HepG2 (cell line): ENCODE data around the gene LRRN4CL. TPM values are rescaled to one million over a fixed set of nuclear protein-coding genes. Genes with fewer than 3 reads are reported as not detected.
A peak's percentile ranks its signal among the peaks of the same experiment; 100 is the strongest.

Experiments used
- CBX2 ChIP-seq, 2 experiments: fragments of 200-600 bp in 1 of 2; sonication (generic); formaldehyde crosslinking in 1 of 2; IDR thresholded peaks; 2 replicates each; pipeline versions ENCODE4 v1.7.0 to v1.8.1; 2018 to 2022; ENCODE audit warnings: low read depth in 2 of 2, low read length in 1 of 2, mild to moderate bottlenecking in 1 of 2, missing genetic modification reagents in 1 of 2
- DDIT3 ChIP-seq: sonication (generic); formaldehyde crosslinking; IDR thresholded peaks from 2 replicates; pipeline ENCODE4 v1.4.0; 2020; ENCODE audit warnings: mild to moderate bottlenecking, missing genetic modification reagents
- FOXA3 ChIP-seq: IDR thresholded peaks from 2 replicates; pipeline ENCODE4 v1.6.1; 2016; ENCODE audit warnings: missing genetic modification reagents, missing compliant biosample characterization
- KDM4B ChIP-seq: sonication (generic); formaldehyde crosslinking; IDR thresholded peaks from 2 replicates; pipeline ENCODE4 v1.4.0; 2020; ENCODE audit warnings: missing genetic modification reagents
- MAX ChIP-seq: IDR thresholded peaks from 2 replicates; pipeline ENCODE4 v1.6.1; 2012; ENCODE audit warnings: inconsistent platforms
- MEF2D ChIP-seq: sonication (generic); formaldehyde crosslinking; IDR thresholded peaks from 2 replicates; pipeline ENCODE4 v1.5.1; 2020; ENCODE audit warnings: mild to moderate bottlenecking, missing genetic modification reagents
- NRL ChIP-seq: sonication (generic); formaldehyde crosslinking; IDR thresholded peaks from 2 replicates; pipeline ENCODE4 v1.5.0; 2020; ENCODE audit warnings: missing genetic modification reagents, mild to moderate bottlenecking, moderate library complexity, borderline replicate concordance
- PCBP1 ChIP-seq: fragments of 200-400 bp; formaldehyde crosslinking; IDR thresholded peaks from 2 replicates; pipeline ENCODE4 v1.6.1; 2017; ENCODE audit warnings: mild to moderate bottlenecking, low read depth, low read length, borderline replicate concordance
- POLR2G ChIP-seq: fragments of 200-400 bp; formaldehyde crosslinking; IDR thresholded peaks from 2 replicates; pipeline ENCODE4 v1.6.1; 2018; ENCODE audit warnings: mild to moderate bottlenecking, low read depth, low read length, moderate library complexity
- TEAD3 ChIP-seq: optimal IDR thresholded peaks from 2 replicates; pipeline ENCODE3; 2016; ENCODE audit warnings: borderline replicate concordance
- ZBTB34 ChIP-seq: sonication (generic); formaldehyde crosslinking; IDR thresholded peaks from 2 replicates; pipeline ENCODE4 v1.8.0; 2022; ENCODE audit warnings: mild to moderate bottlenecking, missing genetic modification reagents
- ZFP37 ChIP-seq: sonication (generic); formaldehyde crosslinking; IDR thresholded peaks from 2 replicates; pipeline ENCODE4 v1.4.0; 2020; ENCODE audit warnings: missing genetic modification reagents, borderline replicate concordance
- ZNF10 ChIP-seq: sonication (generic); formaldehyde crosslinking; IDR thresholded peaks from 2 replicates; pipeline ENCODE4 v1.4.0; 2020; ENCODE audit warnings: mild to moderate bottlenecking, low read depth, missing genetic modification reagents, borderline replicate concordance
- ZNF230 ChIP-seq: sonication (generic); formaldehyde crosslinking; IDR thresholded peaks from 2 replicates; pipeline ENCODE4 v1.4.0; 2020; ENCODE audit warnings: mild to moderate bottlenecking, missing genetic modification reagents
- ZNF256 ChIP-seq: sonication (generic); formaldehyde crosslinking; conservative IDR thresholded peaks from 2 replicates; pipeline ENCODE4 v1.4.0; 2020; ENCODE audit warnings: missing genetic modification reagents
- ZNF280B ChIP-seq: sonication (generic); formaldehyde crosslinking; IDR thresholded peaks from 2 replicates; pipeline ENCODE4 v1.5.0; 2020; ENCODE audit warnings: missing genetic modification reagents, mild to moderate bottlenecking, borderline replicate concordance
- ZNF3 ChIP-seq: IDR thresholded peaks from 2 replicates; pipeline ENCODE4 v1.7.0; 2017; ENCODE audit warnings: inconsistent platforms
- ZNF670 ChIP-seq: sonication (generic); formaldehyde crosslinking; IDR thresholded peaks from 2 replicates; pipeline ENCODE4 v1.8.0; 2022; ENCODE audit warnings: mild to moderate bottlenecking, missing genetic modification reagents, borderline replicate concordance
- ZNF800 ChIP-seq: sonication (generic); formaldehyde crosslinking; IDR thresholded peaks from 2 replicates; pipeline ENCODE4 v1.4.0; 2020; ENCODE audit warnings: missing genetic modification reagents
- ZNF816 ChIP-seq: sonication (generic); formaldehyde crosslinking; IDR thresholded peaks from 2 replicates; pipeline ENCODE4 v1.8.0; 2022; ENCODE audit warnings: missing genetic modification reagents, mild to moderate bottlenecking, borderline replicate concordance
- ZSCAN12 ChIP-seq: sonication (generic); formaldehyde crosslinking; IDR thresholded peaks from 2 replicates; pipeline ENCODE4 v1.9.0; 2021; ENCODE audit warnings: mild to moderate bottlenecking, missing genetic modification reagents
- polyA plus RNA-seq, 8 experiments: library from polyadenylated mRNA; depleted of rRNA in 3 of 8; stranded (reverse) in 7 of 8; unstranded in 1 of 8; fragments of >200 nt; fragmentation: Illumina TruSeq in 4 of 8; extraction: Trizol in 4 of 8; gene quantifications; 2 replicates each; pipeline versions ENCODE4 v1.2.1 to v1.2.3, GENCODE V29; 2011 to 2016; ENCODE audit warnings: low read depth in 4 of 8, missing spikeins in 1 of 8, mixed read lengths in 1 of 8; ENCODE audit not compliant: insufficient read depth in 1 of 8
- total RNA-seq, 5 experiments: library from RNA; depleted of rRNA; stranded (reverse); fragments of >200 nt; fragmentation: Illumina TruSeq; extraction: Trizol; gene quantifications; 2 replicates each; pipeline ENCODE4 v1.2.3, GENCODE V29; 2016; ENCODE audit warnings: low read depth in 1 of 5

Gene LRRN4CL
- total and polyA plus RNA-seq, 2 of the 13 experiments (the other 11 are each of a cell fraction or from before 2014, with no cell fraction given) = 0.11 TPM; not detected in 1

GRCh38 chr11:62727165-62727871, 38.0 kb upstream of the LRRN4CL start, which contains the start of gene HNRNPUL2 (continued):
- TF ChIP-seq ZNF280B (CRISPR knock-in tag) = peak; percentile 74; the same call in 1 of the 2 replicates
- peak; percentile 68; the same call in 1 of the 2 replicates for TF ChIP-seq ZNF256
- peak; percentile 65; the same call in 1 of the 2 replicates for TF ChIP-seq ZFP37 (CRISPR knock-in tag)
- TF ChIP-seq ZNF3 (CRISPR knock-in tag) = no peak
- peak; percentile 63 for TF ChIP-seq FOXA3 (CRISPR knock-in tag)
- 0 out of 2 replicates have a peak, but pooled peaks have one; percentile 68 for TF ChIP-seq PCBP1
- peak; percentile 8; the same call in 1 of the 2 replicates for TF ChIP-seq ZNF670 (CRISPR knock-in tag)
- no peak for TF ChIP-seq DDIT3
- no peak for TF ChIP-seq ZNF10 (CRISPR knock-in tag)
- no peak; the same call in 1 of the 2 replicates for TF ChIP-seq MEF2D
- TF ChIP-seq ZNF800 (CRISPR knock-in tag) = peak; percentile 41; the same call in 1 of the 2 replicates
- TF ChIP-seq TEAD3 (CRISPR knock-in tag) = no peak
- TF ChIP-seq POLR2G = peak; percentile 94
- TF ChIP-seq MAX = peak; percentile 97
- TF ChIP-seq KDM4B (CRISPR knock-in tag) = peak; percentile 73; the same call in 1 of the 2 replicates
- TF ChIP-seq NRL (CRISPR knock-in tag) = peak; percentile 82; the same call in 1 of the 2 replicates
- TF ChIP-seq CBX2 (IDR thresholded peaks at IDR 0.05; ENCODE audit: low read depth, low read length) = no peak
- no peak for TF ChIP-seq CBX2 (CRISPR knock-in tag; IDR thresholded peaks at IDR 0.05; ENCODE audit: low read depth)
- TF ChIP-seq ZBTB34 (CRISPR knock-in tag) = no peak
- no peak for TF ChIP-seq ZSCAN12
- peak; percentile 73; the same call in 1 of the 2 replicates for TF ChIP-seq ZNF230 (CRISPR knock-in tag)
- TF ChIP-seq ZNF816 = peak; percentile 22; the same call in 1 of the 2 replicates
